Endodermal cell (in vitro differentiated cells): ENCODE data around the gene REG1A. TPM values are rescaled to one million over a fixed set of nuclear protein-coding genes. Genes with fewer than 3 reads are reported as not detected.

Source experiments
- DNase-seq: peaks from one replicate; pipeline ENCODE4 v3.0.0-alpha.2; 2017
- H3K27ac ChIP-seq: 2 replicates; pipeline ENCODE4 v1.5.1; 2013; ENCODE audit warnings: mild to moderate bottlenecking, low read depth, low read length, moderate library complexity
- H3K27me3 ChIP-seq: 2 replicates; pipeline ENCODE4 v1.6.1; 2013; ENCODE audit warnings: mild to moderate bottlenecking, low read length, moderate library complexity; ENCODE audit not compliant: insufficient read depth, control insufficient read depth, poor library complexity, severe bottlenecking
- H3K36me3 ChIP-seq: 2 replicates; pipeline ENCODE4 v1.7.0; 2013; ENCODE audit warnings: mild to moderate bottlenecking, low read length, moderate library complexity; ENCODE audit not compliant: control insufficient read depth, insufficient read depth
- H3K4me1 ChIP-seq: one replicate; pipeline ENCODE4 v1.7.0; 2013; ENCODE audit warnings: low read length; ENCODE audit not compliant: control insufficient read depth, insufficient read depth
- H3K4me3 ChIP-seq: 2 replicates; pipeline ENCODE4 v1.5.1; 2013; ENCODE audit warnings: mild to moderate bottlenecking, low read length, moderate library complexity
- H3K9ac ChIP-seq: 2 replicates; pipeline ENCODE4 v1.6.1; 2013; ENCODE audit warnings: mild to moderate bottlenecking, low read length, moderate library complexity; ENCODE audit not compliant: poor library complexity, severe bottlenecking; ENCODE audit errors: extremely low read depth
- H3K9me3 ChIP-seq: 2 replicates; pipeline ENCODE4 v1.6.1; 2013; ENCODE audit warnings: mild to moderate bottlenecking, low read length, moderate library complexity; ENCODE audit not compliant: control insufficient read depth
- H3K27ac Mint-ChIP-seq: 2 replicates; pipeline ENCODE4 v1.8.0; 2020; ENCODE audit warnings: mixed read lengths
- H3K27me3 Mint-ChIP-seq: 2 replicates; pipeline ENCODE4 v1.8.0; 2021; ENCODE audit warnings: mild to moderate bottlenecking, mixed read lengths; ENCODE audit not compliant: insufficient read depth
- H3K36me3 Mint-ChIP-seq: 2 replicates; pipeline ENCODE4 v1.8.0; 2020; ENCODE audit warnings: low read depth, mixed read lengths
- H3K4me1 Mint-ChIP-seq: 2 replicates; pipeline ENCODE4 v1.8.0; 2020; ENCODE audit warnings: mixed read lengths
- H3K4me3 Mint-ChIP-seq: 2 replicates; pipeline ENCODE4 v1.8.0; 2020; ENCODE audit warnings: mild to moderate bottlenecking, moderate library complexity, mixed read lengths
- H3K9me3 Mint-ChIP-seq: 2 replicates; pipeline ENCODE4 v1.8.0; 2020; ENCODE audit warnings: mild to moderate bottlenecking, mixed read lengths
- WGBS, 2 experiments: methylation state at CpG; one replicate each; pipeline versions ENCODE4 v1.1.5 to v1.1.7; 2013; ENCODE audit warnings: missing lambda C conversion rate in 2 of 2, mixed read lengths in 1 of 2; ENCODE audit not compliant: insufficient coverage in 1 of 2, insufficient read length in 1 of 2; 5-methylcytosine and 5-hydroxymethylcytosine counted together
- total RNA-seq, 2 donors: library from RNA; stranded (reverse); fragmentation: NEBNext Ultra II Directional in 1 of 2; extraction: Animal tissue kit (Norgen Biotek cat#: 25700) in 1 of 2; gene quantifications; 2 replicates in 1 of 2; 3 replicates in 1 of 2; pipeline ENCODE4 v1.2.1, GENCODE V29; 2021
- TF ChIP-seq, protein P1 (sequence below): fragments of 200-600 bp; sonication (generic); conservative IDR thresholded peaks from 2 replicates; pipeline ENCODE4 v1.5.0; 2021; ENCODE audit warnings: antibody characterized with exemption, mild to moderate bottlenecking

Gene REG1A
- total RNA-seq, 2 donors from 2014 or later = not detected

DNA sequence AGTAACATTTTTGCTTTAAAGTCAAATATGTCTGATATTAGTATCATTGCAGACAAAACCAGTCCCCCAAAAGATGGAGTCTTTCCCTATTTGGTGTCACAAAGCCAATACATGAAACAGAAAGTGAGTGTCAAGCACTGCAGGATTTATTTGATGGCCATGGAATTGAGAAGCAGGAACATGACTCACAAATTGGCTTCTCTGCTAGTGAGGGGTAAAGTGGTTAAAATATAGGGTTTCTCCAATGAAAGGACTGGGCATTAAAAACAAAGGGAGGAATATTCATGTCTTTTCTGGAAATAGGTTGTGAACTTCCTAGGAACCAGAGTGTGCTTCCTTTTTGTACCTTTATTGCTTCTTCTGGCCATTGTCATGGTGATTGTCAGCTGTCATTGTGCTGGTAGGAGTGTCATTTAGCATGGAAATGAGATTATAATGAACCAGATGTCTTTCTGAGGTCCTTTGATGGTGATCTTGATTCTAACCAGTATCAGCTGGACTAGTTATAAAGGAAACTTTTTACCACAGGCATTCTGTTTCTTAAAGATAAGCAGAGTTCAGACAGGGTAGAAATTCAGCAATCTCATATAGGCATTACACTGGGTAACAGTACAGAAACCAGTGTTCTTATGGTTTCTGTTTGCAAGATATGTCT is 36.6 kb upstream of the REG1A start:
- H3K27ac ChIP-seq = no peak overlapping the region
- Mint-ChIP-seq H3K4me3 (no peak overlapping the region), H3K27me3 (peaks cover 75% of the 10 kb centered on the region), H3K36me3 (no peaks in the 10 kb centered on the region), H3K27ac (no peak overlapping the region), H3K4me1 (no peaks in the 10 kb centered on the region), H3K9me3 (peaks cover 7% of the 10 kb centered on the region)
- H3K9me3 ChIP-seq = peaks cover 16% of the 10 kb centered on the region
- H3K36me3 ChIP-seq = no peaks in the 10 kb centered on the region
- TF ChIP-seq, protein P1, sequence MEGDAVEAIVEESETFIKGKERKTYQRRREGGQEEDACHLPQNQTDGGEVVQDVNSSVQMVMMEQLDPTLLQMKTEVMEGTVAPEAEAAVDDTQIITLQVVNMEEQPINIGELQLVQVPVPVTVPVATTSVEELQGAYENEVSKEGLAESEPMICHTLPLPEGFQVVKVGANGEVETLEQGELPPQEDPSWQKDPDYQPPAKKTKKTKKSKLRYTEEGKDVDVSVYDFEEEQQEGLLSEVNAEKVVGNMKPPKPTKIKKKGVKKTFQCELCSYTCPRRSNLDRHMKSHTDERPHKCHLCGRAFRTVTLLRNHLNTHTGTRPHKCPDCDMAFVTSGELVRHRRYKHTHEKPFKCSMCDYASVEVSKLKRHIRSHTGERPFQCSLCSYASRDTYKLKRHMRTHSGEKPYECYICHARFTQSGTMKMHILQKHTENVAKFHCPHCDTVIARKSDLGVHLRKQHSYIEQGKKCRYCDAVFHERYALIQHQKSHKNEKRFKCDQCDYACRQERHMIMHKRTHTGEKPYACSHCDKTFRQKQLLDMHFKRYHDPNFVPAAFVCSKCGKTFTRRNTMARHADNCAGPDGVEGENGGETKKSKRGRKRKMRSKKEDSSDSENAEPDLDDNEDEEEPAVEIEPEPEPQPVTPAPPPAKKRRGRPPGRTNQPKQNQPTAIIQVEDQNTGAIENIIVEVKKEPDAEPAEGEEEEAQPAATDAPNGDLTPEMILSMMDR = no peak
- H3K9ac ChIP-seq = no peak overlapping the region
- peaks cover 56% of the 10 kb centered on the region for H3K27me3 ChIP-seq
- no peaks in the 10 kb centered on the region for H3K4me1 ChIP-seq
- H3K4me3 ChIP-seq = no peak overlapping the region
- DNase-seq = no peak

- 99 to 100% methylated on average over 2 to 3 of the region's 3 CpGs for WGBS, 2 experiments
- no peak overlapping the region for H3K9ac ChIP-seq
- no peaks in the 10 kb centered on the region for H3K36me3 Mint-ChIP-seq
- H3K27ac Mint-ChIP-seq = no peak overlapping the region
- no peak overlapping the region for H3K4me3 Mint-ChIP-seq
- no peak overlapping the region for H3K27ac ChIP-seq
- peaks cover 10% of the 10 kb centered on the region for H3K9me3 Mint-ChIP-seq
- no peaks in the 10 kb centered on the region for H3K4me1 ChIP-seq
- TF ChIP-seq, protein P1 = no peak
- H3K9me3 ChIP-seq = peaks cover 22% of the 10 kb centered on the region
- no peak for DNase-seq
- H3K27me3 Mint-ChIP-seq = peaks cover 67% of the 10 kb centered on the region
- peaks cover 56% of the 10 kb centered on the region for H3K27me3 ChIP-seq
- H3K4me1 Mint-ChIP-seq = no peaks in the 10 kb centered on the region
- no peaks in the 10 kb centered on the region for H3K36me3 ChIP-seq
- H3K4me3 ChIP-seq = no peak overlapping the region
Measured at GRCh38 chr2:79084495-79085135, 35.7 kb upstream of the REG1A start.

DNA sequence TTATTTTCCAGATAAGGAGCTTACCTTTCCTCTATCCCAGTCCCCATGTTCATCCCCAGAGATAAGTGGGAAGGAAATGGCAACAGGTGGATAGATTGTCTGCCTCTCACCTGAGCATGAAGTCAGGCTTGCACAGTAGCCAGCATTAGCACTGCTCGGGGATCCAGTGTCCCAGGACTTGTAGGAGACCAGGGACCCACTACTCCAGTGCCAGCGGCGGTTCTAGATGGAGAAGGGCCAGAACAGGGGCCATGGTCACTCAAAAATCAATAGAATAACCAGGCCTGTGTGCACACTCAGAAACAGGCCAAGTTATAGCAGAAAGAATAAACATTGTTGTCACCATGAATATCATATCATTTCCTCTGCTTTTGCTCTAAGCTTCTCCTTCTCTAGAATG is 34.9 kb upstream of the REG1A start:
- Histone ChIP-seq H3K9ac (no peak overlapping the region), H3K36me3 (no peaks in the 10 kb centered on the region), H3K4me3 (no peak overlapping the region), H3K27ac (no peak overlapping the region), H3K4me1 (no peaks in the 10 kb centered on the region), H3K27me3 (peaks cover 50% of the 10 kb centered on the region), H3K9me3 (peaks cover 25% of the 10 kb centered on the region)
- WGBS, 2 experiments = 80 to 88% methylated on average over 1 to 3 of the region's 3 CpGs
- H3K9me3 Mint-ChIP-seq = peaks cover 10% of the 10 kb centered on the region
- H3K36me3 Mint-ChIP-seq = no peaks in the 10 kb centered on the region
- H3K4me1 Mint-ChIP-seq = no peaks in the 10 kb centered on the region
- TF ChIP-seq, protein P1 = no peak
- H3K27ac Mint-ChIP-seq = no peak overlapping the region
- H3K27me3 Mint-ChIP-seq = peaks cover 60% of the 10 kb centered on the region
- no peak for DNase-seq
- H3K4me3 Mint-ChIP-seq = no peak overlapping the region
